ENCODE data around the gene MRC2.

The MRC2 gene

DNA sequence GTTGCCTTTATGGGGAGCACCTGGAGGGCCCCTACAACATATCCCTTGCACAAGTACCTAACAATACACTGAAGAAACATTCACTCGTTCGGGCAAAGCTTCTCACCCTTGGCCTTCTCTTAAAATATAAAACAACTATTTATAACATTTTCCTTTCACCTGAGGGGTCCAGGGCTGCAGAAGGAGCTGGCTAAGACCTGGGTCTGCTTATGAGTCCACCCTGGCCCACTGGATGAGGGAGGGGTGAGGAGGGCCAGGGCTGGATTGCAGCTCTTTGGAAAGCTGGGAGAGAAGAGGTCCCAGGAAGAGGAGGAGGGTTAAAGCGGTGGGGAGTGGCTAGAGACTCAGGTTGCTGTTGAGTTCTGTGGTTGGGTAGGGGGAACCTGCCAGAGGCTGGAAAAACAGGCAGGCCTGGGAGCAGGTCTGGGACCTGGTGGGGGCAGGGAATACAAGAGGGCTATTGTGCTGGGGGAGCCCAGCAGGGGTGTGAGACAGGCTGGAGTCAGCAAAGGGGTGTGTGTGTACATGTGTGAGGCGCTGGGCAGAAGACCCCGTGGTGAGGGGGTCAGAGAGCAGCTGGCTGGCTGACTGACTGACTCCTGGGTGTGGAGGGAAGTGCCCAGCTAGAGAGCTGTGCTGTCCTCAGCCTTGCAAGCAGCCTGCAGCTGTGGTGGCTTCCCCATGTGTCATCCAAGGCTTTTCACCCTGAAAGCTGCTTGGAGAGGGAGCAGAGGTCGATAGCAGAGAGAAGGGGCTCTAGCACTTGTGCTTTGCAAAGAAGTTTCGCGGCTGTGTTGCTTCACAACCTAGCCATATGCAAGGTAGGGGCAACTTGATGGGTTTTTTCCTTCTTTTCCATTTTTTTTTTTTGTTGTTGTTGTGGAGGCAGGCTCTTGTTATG, 10.2 kb upstream of the MRC2 start:
- no peak for DNase-seq (ENCODE audit: low read depth in 1 of 2, low spot score in 1 of 2)
- in situ Hi-C loops (cut with HindIII; ENCODE audit: low pct_unique_long_range_greater_than_20kb, low sequenced_read_pairs): no loop called here
- TF ChIP-seq JUND (IDR thresholded peaks at IDR 0.05; ENCODE audit: low read depth): no peak

DNA sequence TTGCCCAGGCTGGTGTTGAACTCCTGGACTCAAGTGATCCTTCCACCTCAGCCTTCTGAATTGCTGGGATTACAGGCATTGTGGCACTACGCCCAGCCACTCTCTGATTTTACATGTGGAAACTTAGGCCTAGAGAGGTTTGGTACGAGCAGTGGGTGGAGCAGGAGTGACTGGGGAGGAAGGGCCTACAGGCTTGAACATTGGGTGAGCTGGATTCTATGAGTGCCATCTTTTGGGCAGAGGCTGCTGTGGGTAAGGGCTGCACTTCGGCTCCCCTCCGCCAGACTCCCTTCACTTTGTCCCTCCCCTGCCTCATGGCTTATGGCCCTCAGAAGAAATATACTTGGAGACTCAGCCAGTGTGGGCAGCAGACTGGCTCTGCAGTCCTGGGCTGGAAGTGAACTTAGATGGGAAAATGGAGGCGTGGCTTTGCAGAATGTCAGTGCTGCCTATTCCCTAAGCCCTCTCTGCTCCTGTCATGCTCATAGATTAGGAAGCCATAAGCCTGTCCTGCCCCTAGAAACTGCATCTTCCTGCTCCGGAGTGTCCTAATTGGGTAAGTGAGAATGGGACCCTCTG, 9.5 kb upstream of the MRC2 start:
- in situ Hi-C loops (cut with HindIII; ENCODE audit: low pct_unique_long_range_greater_than_20kb, low sequenced_read_pairs): no loop called here
- no peak for DNase-seq (ENCODE audit: low read depth in 1 of 2, low spot score in 1 of 2)
- TF ChIP-seq JUND (IDR thresholded peaks at IDR 0.05; ENCODE audit: low read depth): no peak

DNA sequence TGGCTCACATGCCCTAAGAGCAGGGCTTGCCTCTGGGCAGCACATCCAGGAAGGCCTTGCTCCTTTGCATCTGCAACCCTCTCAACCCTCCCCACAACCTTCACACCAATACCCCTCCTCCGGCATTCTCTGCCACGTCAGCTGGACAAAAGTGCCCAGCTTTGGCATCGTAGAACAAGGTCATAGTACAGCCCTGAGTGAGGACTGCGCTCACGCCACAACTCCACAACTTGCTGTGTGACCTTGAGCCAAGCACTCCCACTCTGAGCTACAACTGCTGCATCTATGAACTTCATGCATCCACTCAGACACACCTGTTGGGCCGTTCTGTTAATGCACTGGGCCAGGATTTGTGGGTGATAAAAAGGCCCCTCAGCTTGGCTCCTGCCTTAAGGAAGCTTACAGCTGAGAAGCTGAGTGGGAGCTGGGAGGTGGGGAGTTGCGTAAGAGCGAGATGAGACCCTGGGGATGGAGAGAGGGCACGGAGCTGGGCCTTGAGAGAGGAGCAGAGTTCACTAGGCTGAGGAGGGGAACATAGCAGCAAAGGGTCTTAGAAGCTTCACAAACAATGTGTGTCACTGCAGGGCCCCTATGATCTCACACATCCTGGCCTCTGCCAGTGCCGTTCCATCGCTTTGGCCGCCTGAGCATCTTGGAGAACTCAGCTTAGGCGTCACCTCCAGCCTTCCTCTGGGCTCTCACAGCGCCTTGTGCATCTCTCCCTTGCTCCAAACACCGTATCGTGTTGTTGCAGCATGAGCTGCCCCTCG, 8.6 kb upstream of the MRC2 start:
- in situ Hi-C loops (cut with HindIII; ENCODE audit: low pct_unique_long_range_greater_than_20kb, low sequenced_read_pairs): no loop called here
- no peak for TF ChIP-seq JUND (IDR thresholded peaks at IDR 0.05; ENCODE audit: low read depth)
- no peak for DNase-seq (ENCODE audit: low read depth in 1 of 2, low spot score in 1 of 2)

DNA sequence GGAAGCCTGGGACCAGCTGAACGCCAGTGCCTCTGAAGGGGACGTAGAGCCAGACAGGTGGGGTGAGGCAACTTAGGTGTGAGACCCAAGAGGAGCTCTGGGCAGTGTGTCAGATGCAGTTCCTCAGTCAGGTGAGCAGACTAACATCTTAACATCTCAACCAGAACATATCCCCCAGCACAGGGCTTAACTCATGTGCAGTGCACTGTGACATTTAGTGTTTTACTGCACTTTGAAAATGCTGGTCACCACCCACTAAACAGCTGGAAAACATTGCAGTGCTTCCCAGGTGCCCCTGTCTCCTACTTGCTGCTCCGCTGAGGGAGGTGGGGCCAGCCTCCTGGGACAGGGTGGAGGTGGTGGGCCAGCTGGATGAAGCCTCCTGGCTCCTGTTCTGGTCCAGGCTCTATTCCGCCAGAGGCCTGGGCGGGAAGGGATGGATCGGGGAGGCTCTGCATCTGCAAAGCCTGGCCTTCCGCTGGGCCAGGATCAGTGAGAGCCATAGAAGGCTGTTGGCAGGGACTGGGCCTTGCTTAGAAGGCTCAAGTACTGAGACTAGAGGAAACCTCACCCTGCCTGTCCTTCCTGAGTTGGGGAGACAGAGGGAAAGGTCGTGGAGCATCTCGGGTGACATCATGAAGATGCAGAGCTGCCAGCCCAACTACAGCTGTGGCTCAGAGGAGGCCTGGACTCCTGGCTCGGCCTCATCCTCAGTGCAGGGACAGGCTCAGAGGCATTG, 7.9 kb upstream of the MRC2 start:
- DNase-seq (ENCODE audit: low read depth in 1 of 2, low spot score in 1 of 2): no peak
- in situ Hi-C loops (cut with HindIII; ENCODE audit: low pct_unique_long_range_greater_than_20kb, low sequenced_read_pairs): no loop called here
- no peak for TF ChIP-seq JUND (IDR thresholded peaks at IDR 0.05; ENCODE audit: low read depth)

DNA sequence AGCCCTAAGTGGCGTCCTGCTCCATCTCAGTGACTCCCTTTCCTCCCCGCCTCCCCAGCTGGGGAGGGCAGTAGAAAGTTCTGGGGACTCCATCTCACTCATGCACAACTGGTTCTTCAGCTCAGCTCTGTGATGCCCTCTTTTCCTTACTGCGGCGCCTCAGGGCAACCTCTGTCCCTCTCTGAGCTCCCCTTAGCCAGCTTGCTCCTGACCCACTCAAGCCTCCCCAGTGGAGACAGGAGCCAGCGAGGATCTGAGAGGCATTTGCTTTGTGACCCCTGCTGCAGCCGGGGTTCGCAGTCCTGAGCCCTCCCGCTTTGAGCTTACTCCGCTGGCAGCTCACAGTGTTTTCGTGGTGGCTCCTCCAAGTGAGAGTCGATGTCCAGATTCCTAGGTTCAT, 6.2 kb upstream of the MRC2 start:
- no peak for DNase-seq (ENCODE audit: low read depth in 1 of 2, low spot score in 1 of 2)
- in situ Hi-C loops (cut with HindIII; ENCODE audit: low pct_unique_long_range_greater_than_20kb, low sequenced_read_pairs): no loop called here
- no peak for TF ChIP-seq JUND (IDR thresholded peaks at IDR 0.05; ENCODE audit: low read depth)

DNA sequence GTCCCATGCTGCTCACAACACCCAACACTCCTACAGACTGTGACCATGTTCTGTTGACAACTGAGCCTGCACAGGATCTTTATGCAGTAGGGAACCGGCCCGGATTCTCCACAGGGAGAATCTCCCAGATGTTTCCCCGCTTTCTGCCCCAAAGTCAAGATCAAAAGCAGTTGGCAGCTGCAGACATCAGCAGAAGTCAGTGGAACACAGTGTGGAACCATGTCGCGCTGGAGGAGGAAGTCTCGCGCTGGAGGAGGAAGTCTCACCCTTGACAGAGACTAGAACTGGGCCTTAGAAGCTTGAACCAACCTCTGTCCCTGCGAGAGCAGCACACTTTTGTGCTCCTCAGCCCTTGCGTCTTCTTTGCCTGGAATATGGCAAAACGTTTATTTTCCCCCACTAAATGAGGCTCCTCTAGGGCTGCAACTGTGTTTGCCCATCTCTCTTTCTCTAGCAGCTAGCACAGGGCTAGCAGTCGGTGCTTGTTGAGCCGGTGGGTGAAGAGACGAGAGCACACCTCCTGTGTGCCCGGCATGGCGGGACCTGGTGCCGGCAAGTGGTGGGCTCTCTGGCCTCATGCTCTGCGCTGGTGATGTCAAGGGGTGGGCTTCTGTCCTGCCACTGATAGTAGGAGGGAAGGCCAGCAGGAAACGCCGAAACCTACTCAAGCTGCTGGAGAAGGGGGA, 2.1 kb upstream of the MRC2 start:
- TF ChIP-seq JUND (IDR thresholded peaks at IDR 0.05; ENCODE audit: low read depth): no peak

DNA sequence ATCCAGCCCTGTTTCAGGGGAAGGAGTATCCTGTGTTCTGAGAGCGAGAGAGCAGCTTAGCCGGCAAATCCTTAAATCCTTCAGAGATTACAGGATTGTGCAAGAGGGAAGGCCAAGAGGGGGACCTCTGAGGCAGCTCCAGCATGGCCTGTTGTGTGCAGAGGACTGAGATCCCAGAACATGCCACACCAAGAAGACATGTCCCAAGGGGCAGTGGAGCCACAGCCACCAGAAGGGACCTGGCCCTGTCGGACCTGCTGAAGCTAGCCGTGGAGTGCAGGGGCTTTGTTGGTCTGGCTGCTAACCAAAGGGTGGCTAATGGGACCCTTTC, 1.6 kb upstream of the MRC2 start:
- no peak for TF ChIP-seq JUND (IDR thresholded peaks at IDR 0.05; ENCODE audit: low read depth)
- in situ Hi-C loops (cut with HindIII; ENCODE audit: low pct_unique_long_range_greater_than_20kb, low sequenced_read_pairs): no loop called here
- DNase-seq (ENCODE audit: low read depth in 1 of 2, low spot score in 1 of 2): no peak

More for the DNA sequence above, 2.1 kb upstream of the MRC2 start:
- DNase-seq (ENCODE audit: low read depth in 1 of 2, low spot score in 1 of 2): no peak
- in situ Hi-C loops (cut with HindIII; ENCODE audit: low pct_unique_long_range_greater_than_20kb, low sequenced_read_pairs): no loop called here

DNA sequence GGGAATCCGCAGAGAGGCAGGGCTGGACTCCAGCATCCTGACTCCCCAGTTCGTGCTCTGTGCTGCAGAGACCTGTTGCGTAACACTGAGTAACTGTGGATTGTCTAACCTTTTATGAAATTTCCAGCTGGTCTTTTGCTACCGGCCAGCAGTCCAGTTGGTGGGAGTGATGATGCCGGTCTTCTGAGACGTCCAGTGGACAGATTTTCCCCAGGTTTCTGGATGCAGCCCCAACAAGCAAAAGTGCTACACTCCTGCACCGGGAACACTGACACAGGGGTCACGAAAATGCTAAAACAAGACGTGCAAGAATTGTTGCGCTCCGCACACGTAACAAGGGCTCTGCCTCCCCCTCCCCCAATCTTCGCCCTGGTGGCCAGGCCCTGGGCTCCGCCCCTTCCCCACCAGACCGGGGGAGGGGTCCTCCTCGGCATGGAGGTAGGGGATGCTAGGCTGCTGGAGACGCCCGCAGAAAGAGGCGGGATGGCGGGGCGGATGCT, 701 bp upstream of the MRC2 start:
- no peak for DNase-seq (ENCODE audit: low read depth in 1 of 2, low spot score in 1 of 2)
- no peak for TF ChIP-seq JUND (IDR thresholded peaks at IDR 0.05; ENCODE audit: low read depth)
- in situ Hi-C loops (cut with HindIII; ENCODE audit: low pct_unique_long_range_greater_than_20kb, low sequenced_read_pairs): no loop called here

DNA sequence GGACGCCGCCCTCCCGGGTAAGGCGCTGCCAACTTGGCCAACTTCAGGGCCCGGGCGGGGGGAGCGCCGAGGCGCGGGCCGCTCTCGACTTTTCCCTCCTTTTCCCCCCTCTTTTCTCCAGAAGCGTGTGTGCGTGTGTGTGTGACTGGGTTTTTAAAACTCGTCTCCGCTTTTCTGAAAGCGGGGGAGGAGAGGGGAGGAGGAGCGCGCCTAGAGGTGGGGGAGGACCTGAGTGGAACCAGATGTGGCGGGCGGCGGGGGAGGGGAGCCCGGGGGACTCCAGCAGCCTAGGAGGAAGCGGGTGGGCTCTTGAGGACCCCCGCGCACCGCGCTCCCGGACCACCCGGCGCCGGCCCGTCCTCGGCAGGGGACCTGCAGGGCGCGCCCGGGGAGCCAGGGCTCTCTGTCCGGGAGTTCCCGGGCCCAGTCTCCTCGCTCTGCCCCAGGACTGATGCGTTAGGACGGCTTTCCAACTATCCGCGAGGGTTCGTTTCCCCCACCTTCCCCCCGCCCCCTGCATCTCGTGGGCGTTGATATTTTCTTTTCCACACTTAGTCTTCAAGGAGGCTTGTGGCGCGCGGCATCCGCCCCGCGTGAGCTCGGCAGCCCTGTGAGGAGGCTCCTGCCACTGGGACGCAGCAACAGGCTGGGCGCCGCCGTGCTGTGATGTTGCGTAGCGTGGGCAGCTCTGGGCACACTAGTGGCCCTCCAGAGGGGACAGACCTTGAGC, 599 bp downstream of the MRC2 start:
- in situ Hi-C loops (cut with HindIII; ENCODE audit: low pct_unique_long_range_greater_than_20kb, low sequenced_read_pairs): no loop called here
- DNase-seq (ENCODE audit: low read depth in 1 of 2, low spot score in 1 of 2): peak in 1 of 2 experiments; percentile 41
- TF ChIP-seq JUND (IDR thresholded peaks at IDR 0.05; ENCODE audit: low read depth): no peak

DNA sequence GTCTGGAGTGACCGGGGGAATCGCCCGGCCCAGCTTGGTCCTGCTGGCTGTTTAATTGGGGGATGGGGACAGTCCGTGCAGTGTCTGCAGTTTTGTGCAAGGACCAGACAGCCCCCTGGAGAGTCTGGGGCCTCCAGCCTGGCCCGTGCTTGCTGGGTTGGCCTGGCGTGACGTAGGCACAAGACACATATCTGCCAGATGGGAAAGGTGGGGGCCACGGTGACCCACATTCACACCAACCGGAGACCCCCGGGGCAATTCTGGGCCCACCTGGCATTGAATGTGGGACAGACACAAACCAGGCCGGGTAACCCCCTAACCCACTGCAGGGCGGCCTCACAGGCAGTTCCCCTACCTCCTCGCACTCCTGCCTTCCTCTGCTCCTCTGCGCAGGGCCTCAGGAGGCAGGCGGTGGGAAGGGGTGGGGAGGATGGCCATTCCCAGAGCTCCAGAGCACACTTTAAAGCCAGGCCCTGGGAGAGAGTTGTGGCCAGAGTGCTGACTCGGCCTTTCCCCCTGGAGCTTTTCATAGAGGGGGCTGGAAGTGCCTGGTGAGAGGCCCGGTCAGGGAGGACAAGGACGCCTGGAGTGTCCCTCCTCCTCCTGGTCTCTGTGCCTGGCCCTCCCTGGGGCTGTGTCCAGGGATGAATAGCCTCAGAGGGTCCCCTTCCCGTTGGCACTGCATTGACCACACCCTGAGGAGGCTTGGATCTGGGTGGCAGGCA, 1.5 kb downstream of the MRC2 start:
- no peak for TF ChIP-seq JUND (IDR thresholded peaks at IDR 0.05; ENCODE audit: low read depth)
- no peak for DNase-seq (ENCODE audit: low read depth in 1 of 2, low spot score in 1 of 2)
- in situ Hi-C loops (cut with HindIII; ENCODE audit: low pct_unique_long_range_greater_than_20kb, low sequenced_read_pairs): no loop called here

Data from T47D (cell line).